Esophagus mucosa (tissue), 1 donor: ENCODE results near the gene AK3. TPM values are rescaled to one million over a fixed set of nuclear protein-coding genes. Genes with fewer than 3 reads are reported as not detected.
A peak's percentile ranks its signal among the peaks of the same experiment; 100 is the strongest.
"Not testable (repeated sequence)": the region's sequence is repeated elsewhere in the genome, so short reads cannot be mapped to it uniquely, and the experiment has no call there.

Experiments used
- ATAC-seq: fragments of 200-7000 bp; cut with Tn5 transposase; one replicate; pipeline ENCODE4 v1.9.1; 2020
- total RNA-seq: library from RNA; stranded (reverse); gene quantifications from one replicate; pipeline ENCODE4 v1.2.4, GENCODE V29; 2023
- donor health status: DM: yes; HTN: yes; CAD: no.

Gene AK3
- 65.6 TPM for total RNA-seq

DNA sequence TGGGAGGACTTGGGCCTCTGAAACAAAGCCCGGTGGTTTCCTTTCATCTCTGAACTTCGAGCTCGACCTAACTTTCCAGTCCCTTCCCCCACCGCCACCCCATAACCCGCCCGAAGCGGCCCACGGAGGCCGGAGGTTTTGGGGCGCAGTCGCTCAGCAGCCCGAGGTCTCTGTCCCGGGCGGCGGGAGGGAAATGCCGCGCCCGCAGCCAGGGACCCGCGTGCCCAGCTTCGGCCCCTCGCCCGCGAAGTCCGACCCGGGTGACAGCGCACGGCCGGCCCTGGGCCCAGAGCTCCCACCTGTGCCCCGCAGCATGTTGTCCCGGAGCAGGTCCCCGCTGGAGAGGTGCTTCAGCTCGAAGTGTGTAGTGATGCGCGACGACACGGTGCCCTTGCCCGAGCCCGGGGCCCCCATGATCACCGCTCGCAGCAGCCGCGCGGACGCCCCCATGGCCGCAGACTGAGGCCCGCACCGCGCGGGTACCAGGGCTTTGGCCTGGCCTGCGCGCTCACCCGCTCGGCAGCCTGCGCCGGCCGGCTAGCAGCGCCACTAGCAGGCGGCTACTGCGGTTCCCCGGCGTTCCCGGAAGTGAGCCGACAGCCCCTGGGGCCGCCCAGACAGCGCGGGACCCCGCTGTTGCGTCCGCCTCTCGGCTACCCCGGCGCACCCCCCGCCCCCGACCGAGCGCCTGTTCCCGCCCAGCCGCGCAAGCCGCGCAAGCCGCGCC lies at the start of gene AK3:
TSS of gene AK3 (minus strand) at position 565 of the 727 bp plus-strand sequence. CDS start at position 450, 115 bp downstream.
- ATAC-seq: peak; percentile 93

DNA sequence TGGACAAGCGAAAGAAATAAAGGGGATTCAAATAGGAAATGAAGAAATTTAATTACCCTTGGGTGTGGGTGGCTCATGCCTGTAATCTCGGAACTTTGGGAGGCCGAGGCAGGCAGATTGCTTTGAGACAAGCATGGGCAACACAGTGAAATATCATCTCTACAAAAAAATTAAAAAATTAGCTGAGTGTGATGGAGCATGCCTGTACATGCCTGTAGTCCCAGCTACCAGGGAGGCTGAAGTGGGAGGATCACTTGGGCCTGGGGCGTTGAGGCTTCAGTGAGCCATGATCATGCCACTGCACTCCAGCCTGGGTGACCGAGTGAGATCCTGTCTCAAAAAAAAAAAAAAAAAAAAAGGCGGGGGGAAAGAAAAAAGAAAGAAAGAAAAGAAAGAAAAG lies 47.7 kb upstream of the AK3 start:
- no peak for ATAC-seq

- no peak for ATAC-seq
Measured at GRCh38 chr9:4787876-4788275, 46.9 kb upstream of the AK3 start.

- ATAC-seq: no peak
Measured at GRCh38 chr9:4786599-4786998, 45.6 kb upstream of the AK3 start.

DNA sequence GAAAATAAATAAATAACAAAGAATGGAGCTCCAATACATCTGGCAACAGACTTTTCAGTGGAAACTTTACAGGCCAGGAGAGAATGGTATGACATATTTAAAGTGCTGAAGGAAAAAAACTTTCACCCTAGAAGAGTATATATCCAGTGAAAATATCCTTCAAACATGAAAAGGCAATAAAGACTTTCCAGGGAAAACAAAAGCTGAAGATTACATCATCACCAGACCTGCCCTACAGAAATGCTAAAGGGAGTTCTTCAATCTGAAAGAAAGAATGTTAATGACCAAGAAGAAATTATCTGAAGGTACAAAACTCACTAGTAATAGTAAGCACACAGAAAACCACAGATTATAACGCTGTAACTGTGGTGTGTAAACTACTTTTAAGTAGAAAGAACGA lies 43.4 kb upstream of the AK3 start:
- ATAC-seq: no peak

GRCh38 chr9:4783191-4783590 lies 42.2 kb upstream of the AK3 start:
- peak; percentile 48 for ATAC-seq

DNA sequence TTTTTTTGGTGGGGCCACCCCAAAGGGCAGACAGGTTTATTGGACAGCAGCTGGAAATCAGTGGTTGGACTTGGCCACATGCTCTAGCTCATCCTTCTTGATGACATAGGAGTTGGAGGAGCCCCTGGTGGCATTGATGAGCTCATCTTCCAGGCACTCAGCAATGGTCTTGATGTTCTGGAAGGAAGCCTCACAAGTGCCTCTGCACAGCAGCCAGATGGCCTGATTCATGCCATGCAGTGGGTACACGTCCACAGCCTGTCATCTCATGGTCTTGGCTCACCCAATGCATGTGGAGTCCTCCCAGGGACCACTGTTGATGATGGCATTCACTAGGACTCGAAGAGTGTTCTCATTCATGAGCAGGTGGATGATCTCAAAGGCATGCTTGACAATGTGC lies 40.4 kb upstream of the AK3 start:
- ATAC-seq: no peak

DNA sequence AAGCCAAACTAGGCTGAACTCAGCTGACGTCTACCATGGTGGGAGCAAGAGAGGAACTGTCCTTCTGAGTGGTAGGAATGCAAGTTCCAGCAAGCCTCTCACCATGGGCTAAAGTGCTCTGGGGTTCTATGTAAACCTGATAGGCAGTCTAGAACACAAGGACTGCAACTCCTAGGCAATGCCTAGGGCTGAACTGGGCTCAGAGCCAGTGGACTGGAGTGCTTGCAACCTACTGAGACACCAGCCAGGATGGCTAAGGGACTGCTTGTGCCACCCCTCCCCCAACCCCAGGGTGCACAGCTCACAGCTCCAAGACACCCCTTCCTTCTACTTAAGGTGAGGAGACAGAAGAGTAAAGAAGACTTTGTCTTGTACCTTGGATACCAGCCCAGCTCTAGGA lies 39.6 kb upstream of the AK3 start:
- ATAC-seq: no peak

DNA sequence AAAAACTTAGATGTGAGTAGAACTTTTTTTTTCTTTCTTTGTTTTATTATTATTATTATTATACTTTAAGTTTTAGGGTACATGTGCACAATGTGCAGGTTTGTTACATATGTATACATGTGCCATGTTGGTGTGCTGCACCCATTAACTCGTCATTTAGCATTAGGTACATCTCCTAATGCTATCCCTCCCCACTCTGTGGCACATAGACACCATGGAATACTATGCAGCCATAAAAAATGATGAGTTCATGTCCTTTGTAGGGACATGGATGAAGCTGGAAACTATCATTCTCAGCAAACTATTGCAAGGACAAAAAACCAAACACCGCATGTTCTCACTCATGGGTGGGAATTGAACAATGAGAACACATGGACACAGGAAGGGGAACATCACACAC lies 34.0 kb upstream of the AK3 start:
- not testable (repeated sequence) for ATAC-seq

- ATAC-seq: no peak
Measured at GRCh38 chr9:4774209-4774608, 33.2 kb upstream of the AK3 start.

DNA sequence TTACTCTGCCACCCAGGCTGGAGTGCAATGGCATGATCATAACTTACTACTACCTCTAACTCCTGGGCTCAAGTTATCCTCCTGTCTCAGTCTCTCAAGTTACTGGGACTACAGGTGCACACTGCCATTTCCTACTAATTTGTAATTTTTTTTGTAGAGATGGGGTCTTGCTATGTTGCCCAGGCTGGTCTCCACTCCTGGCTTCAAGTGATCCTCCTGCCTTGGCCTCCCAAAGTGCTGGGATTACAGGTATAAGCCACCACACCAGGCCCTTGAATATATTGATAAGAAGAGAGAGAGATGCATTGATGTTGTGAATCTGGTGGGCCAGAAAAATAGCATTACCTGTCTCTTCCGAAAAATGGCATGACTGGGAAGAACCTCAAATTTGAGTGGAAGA lies 30.8 kb upstream of the AK3 start:
- ATAC-seq: no peak

DNA sequence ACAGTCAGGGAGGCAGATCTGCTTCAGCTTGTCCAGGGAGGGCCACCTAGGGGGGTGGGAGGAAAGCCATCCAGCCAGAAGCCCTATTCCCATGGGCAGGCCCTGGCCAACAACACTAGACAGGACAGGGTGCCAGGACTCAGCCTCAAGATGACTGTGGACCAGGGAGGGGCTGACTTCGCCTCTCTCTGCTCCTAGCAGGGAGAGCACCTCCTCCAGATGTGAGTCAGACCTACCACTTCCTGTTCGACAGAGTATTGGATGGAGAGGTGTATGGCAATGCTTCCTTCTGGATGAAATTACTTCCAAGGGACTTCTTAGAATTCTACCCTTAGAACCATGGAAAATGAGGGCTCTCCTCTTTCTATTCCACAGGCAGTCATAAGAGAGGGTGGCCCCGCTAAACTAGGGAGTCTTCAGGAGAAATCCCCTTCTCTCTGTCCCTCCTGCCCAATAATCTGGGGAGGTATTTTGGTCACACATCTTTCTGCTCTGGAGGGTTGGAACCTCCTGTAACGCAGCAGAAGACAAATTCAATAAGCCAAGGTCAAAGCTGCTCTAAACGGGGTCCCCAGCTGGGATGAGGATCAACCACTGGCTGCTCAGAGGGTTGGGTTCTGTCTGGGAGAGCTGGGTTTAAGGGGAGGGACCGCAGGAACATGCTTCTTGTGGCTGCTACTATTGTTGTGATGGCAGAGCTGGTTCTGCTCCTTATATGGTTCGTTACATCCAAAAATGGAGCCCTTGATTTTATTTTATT lies 28.5 kb upstream of the AK3 start:
- ATAC-seq: peak; percentile 97

DNA sequence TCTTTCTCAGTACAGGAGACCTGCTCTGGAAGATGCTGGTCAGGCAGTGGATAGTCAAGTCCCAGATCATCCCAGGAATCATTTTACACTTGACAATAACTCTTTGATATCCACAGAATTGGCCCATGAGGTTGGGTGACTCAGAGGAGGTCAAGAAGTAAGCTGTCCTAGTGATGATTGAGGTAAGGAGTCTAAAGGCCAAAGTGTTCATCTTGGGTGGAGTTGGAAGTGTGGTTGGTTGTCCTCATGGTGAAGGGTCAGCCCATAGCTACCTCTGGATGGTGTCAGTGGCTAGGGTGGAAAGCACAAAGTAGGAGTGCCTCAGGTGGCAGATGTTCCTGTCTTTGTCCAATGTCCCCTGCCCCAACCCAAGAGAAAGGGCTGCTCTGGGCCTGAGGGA lies 27.7 kb upstream of the AK3 start:
- ATAC-seq: no peak

DNA sequence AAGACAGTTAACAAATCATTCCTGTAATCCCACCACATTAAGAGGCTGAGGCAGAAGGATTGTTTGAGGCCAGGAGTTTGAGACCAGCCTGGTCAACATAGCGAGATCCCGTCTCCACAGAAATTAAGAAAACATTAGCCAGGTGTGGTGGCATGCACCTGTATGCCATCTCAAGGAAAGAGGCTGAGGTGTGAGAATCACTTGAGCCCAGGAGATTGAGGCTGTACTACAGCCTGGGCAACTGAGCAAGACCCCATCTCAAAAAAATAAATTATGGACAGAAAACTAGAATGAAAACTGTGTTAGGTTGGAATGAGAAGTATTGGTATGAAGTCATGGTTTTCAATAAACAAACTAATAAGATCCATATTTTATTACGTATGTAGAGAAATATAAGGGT lies 23.0 kb upstream of the AK3 start:
- no peak for ATAC-seq

DNA sequence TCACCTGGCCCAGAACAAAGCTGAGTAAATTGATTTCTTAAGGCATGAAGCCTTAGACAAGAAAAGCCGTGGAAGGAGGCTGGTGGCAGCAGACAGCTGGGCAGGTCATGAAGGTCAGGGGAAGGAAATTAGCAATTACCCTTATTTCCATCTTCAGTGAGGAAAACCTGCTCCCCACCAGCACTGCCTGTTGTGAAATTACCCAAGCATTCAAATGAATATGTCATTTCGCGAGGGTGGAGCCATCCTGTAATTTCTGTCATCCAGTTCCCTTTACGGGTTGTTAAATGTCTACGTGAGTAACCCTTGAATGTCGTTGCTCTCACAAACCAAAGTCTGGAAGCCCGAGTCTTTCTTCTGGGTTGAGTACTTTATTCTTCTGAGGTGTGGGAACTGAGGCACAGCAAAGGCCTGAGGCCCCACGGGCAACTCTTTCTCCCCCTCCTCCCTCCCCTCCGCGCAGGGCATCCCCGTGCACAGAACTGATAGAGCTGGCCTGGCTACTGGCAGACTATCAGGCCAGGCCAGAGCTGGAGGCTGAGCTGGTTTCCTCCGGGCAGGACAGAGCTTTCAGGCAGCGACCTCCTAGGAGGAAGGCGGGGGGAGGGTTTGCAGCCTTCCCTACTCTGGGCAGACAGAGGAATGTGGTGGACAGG lies 22.0 kb upstream of the AK3 start:
- peak; percentile 46 for ATAC-seq

DNA sequence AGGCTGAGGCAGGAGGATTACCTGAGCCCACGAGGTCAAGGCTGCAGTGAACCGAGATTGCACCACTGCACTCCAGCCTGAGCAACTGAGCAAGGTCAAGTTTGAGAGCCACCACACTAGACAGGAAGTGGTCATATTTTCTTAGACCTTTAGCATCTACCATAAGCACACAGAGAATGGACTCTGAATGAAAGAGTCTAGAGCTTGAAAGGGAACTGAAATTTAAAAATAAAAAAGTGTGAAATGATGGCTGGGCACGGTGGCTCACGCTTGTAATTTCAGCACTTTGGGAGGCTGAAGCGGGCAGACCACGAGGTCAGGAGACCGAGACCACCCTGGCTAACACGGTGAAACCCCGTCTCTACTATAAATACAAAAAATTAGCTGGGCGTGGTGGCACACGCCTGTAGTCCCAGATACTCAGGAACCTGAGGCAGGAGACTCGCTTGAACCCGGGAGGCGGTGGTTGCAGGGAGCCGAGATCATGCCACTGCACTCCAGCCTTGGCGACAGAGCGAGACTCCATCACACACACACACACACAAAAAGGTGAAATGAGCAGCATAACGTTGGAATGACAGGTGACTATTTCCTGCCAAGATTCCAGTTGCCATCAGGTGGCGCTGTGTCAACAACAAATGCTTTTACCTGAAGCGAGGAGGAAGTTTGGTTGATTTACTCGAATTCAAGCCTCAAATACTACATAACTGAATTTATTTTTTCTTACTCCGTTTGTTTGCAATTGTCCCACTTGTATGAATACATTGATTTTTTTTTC lies 21.3 kb upstream of the AK3 start:
- ATAC-seq: peak; percentile 78

GRCh38 chr9:4760122-4760521 lies 19.1 kb upstream of the AK3 start:
- ATAC-seq: no peak

GRCh38 chr9:4756420-4756819 lies 15.4 kb upstream of the AK3 start:
- ATAC-seq: no peak

DNA sequence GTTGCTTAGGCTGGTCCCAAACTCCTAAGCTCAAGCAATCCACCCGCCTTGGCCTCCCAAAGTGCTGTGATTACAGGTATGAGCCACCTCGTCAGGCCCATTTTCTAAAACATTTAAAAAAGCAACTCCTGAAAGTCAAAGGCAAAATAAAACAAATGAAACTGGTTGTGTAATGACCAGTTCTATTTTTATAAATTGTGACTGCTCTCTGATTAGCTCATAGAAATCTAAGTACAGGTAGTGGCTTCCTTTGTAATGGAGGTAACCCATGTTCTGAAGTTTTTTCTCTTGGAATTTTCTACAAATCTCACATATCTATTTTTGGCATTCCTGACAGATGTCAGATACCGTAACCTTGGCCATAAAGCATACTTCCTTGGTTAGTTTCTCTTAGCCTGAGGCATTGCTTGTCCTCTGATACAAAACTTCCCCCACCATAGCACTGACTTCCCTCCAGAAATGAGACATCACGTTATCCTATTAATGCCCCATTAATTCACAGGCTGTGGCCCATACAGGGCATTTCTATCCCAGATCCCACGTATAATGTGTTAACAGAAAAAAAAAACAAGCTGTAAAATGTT lies 14.1 kb upstream of the AK3 start:
- no peak for ATAC-seq

DNA sequence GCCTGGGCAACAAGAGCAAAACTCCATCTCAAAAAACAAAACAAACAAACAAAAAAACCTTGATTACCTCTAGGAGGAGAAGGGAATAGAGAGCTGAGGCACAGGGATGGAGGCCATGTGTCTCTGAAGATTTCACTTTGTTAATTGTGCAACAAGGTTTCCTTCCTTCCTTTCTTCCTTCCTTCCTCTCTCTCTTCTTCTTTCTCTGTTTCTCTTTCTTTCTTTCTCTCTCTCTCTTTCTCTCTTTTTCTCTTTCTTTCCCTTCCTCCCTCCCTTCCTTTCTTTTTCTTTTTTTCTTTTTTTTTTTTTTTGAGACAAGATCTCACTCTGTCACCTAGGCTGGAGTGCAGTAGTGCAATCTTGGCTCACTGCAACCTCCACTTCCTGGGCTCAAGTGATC lies 13.5 kb upstream of the AK3 start:
- ATAC-seq: not testable (repeated sequence)

- peak; percentile 49 for ATAC-seq
Measured at GRCh38 chr9:4750023-4750673, 9.1 kb upstream of the AK3 start.

DNA sequence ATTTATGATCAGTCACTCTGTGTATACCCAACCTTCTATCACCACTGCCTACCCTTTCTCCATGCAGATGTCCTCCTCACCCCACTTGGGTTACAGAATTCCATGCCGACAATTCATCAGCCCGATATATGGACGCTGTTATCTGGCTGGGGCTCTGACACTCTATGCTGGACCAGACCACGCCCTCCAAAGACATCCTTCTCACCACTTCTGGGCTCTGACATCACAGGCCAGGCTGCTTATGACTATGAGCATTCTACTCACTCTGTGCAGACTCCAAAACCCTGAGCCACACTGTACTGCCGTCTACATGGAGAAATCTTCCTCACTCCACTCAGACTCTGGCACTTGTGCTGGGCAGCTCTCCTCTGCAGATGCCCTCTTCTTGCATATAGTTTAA lies 7.6 kb upstream of the AK3 start:
- ATAC-seq: no peak
